HepG2 (cell line): ENCODE measurements around the gene NRG2. TPM values are rescaled to one million over a fixed set of nuclear protein-coding genes. Genes with fewer than 3 reads are reported as not detected.

Experiments used
- ATAC-seq: fragments of 200-7000 bp; cut with Tn5 transposase; 3 replicates; pipeline ENCODE4 v1.9.1; 2020; ENCODE audit warnings: mild to moderate bottlenecking, moderate library complexity
- BruUV-seq: library from RNA; stranded (reverse); fragments of 400-500 nt; replicated peaks from 2 replicates; lab custom pipeline; 2021; lab: Mats Ljungman, UMichigan
- CTCF ChIA-PET: fragments of 300-600 bp; formaldehyde crosslinking; extraction: SDS; loops from one replicate; lab custom pipeline; 2021; ENCODE audit warnings: low total read pairs, inconsistent platforms, low intra/inter-chr PET ratio; lab: Yijun Ruan, JAX
- POLR2A ChIA-PET: fragments of 350-600 bp; sonication (Branson Sonifier 250); formaldehyde crosslinking; loops from one replicate; lab custom pipeline; 2020; ENCODE audit warnings: antibody characterized with exemption, inconsistent platforms; lab: Yijun Ruan, JAX
- DNase-seq: peaks from one replicate; pipeline ENCODE4 v3.0.0-alpha.2; 2015; ENCODE audit warnings: low spot score
- FAIRE-seq: peaks from 3 replicates; lab custom pipeline; 2011; peaks lifted over from hg19 to GRCh38; lab: Jason Lieb, UNC
- H2AFZ ChIP-seq: one replicate; pipeline ENCODE4 v1.6.1; 2011; ENCODE audit warnings: low read length, inconsistent platforms
- H3K27ac ChIP-seq: fragments of 300-600 bp; 3 replicates; pipeline ENCODE4 v1.8.0; 2011; ENCODE audit warnings: mixed run types, mild to moderate bottlenecking, mixed read lengths, low read length, inconsistent platforms; ENCODE audit not compliant: insufficient read depth; ENCODE audit errors: extremely low read length
- H3K27me3 ChIP-seq, 2 experiments: fragments of 200-600 bp in 1 of 2; 2 replicates in 1 of 2; 3 replicates in 1 of 2; pipeline versions ENCODE4 v1.6.0 to v1.8.0; 2011; ENCODE audit warnings: low read length in 2 of 2, mild to moderate bottlenecking in 2 of 2, moderate library complexity in 2 of 2, inconsistent platforms in 1 of 2; ENCODE audit not compliant: insufficient read depth in 2 of 2, control insufficient read depth in 1 of 2
- H3K36me3 ChIP-seq, 2 experiments: fragments of 200-600 bp in 1 of 2; replicated peaks in 1 of 2; 2 replicates in 1 of 2; 3 replicates in 1 of 2; pipeline versions ENCODE4 v1.5.1 to v1.8.0; 2011; ENCODE audit warnings: low read length in 2 of 2, inconsistent platforms in 1 of 2; ENCODE audit not compliant: insufficient read depth in 2 of 2, control insufficient read depth in 1 of 2
- H3K4me1 ChIP-seq: 2 replicates; pipeline ENCODE4 v1.5.1; 2012; ENCODE audit warnings: low read length, inconsistent platforms; ENCODE audit not compliant: insufficient read depth
- H3K4me2 ChIP-seq: 2 replicates; pipeline ENCODE4 v1.6.0; 2011; ENCODE audit warnings: low read depth, low read length, inconsistent platforms
- H3K4me3 ChIP-seq, 3 experiments: fragments of 200-600 bp in 1 of 3; sonication (generic), shearing (Covaris generic) in 1 of 3; replicated peaks in 1 of 3; 2 replicates each; pipeline ENCODE4 v1.5.1; 2011 to 2016; ENCODE audit warnings: low read length in 3 of 3, inconsistent platforms in 2 of 3, low read depth in 2 of 3, mild to moderate bottlenecking in 2 of 3, control low read depth in 1 of 3, mixed read lengths in 1 of 3; ENCODE audit not compliant: insufficient read depth in 1 of 3
- H3K79me2 ChIP-seq: one replicate; pipeline ENCODE4 v1.6.1; 2011; ENCODE audit warnings: low read length, inconsistent platforms; ENCODE audit not compliant: insufficient read depth
- H3K9ac ChIP-seq: 2 replicates; pipeline ENCODE4 v1.6.0; 2011; ENCODE audit warnings: mild to moderate bottlenecking, low read depth, low read length, inconsistent platforms; ENCODE audit not compliant: insufficient read depth
- H3K9me3 ChIP-seq: 2 replicates; pipeline ENCODE4 v1.5.1; 2012; ENCODE audit warnings: mild to moderate bottlenecking, low read length
- H4K20me1 ChIP-seq: 2 replicates; pipeline ENCODE4 v1.6.0; 2011; ENCODE audit warnings: inconsistent platforms, mild to moderate bottlenecking, low read length, moderate library complexity; ENCODE audit not compliant: insufficient read depth
- E2F5 ChIP-seq: sonication (generic); formaldehyde crosslinking; conservative IDR thresholded peaks from 2 replicates; pipeline ENCODE4 v1.4.0; 2020; ENCODE audit warnings: missing genetic modification reagents
- ERF ChIP-seq: IDR thresholded peaks from 2 replicates; pipeline ENCODE4 v1.6.1; 2018; ENCODE audit warnings: missing biosample characterization, missing genetic modification reagents
- GLMP ChIP-seq: sonication (generic); formaldehyde crosslinking; IDR thresholded peaks from 2 replicates; pipeline ENCODE4 v1.9.0; 2021; ENCODE audit warnings: missing genetic modification reagents, mild to moderate bottlenecking, borderline replicate concordance
- HOXD1 ChIP-seq: sonication (generic); formaldehyde crosslinking; IDR thresholded peaks from 2 replicates; pipeline ENCODE4 v1.5.0; 2020; ENCODE audit warnings: missing genetic modification reagents
- MAFG ChIP-seq: sonication (generic); formaldehyde crosslinking; IDR thresholded peaks from 2 replicates; pipeline ENCODE4 v1.5.1; 2020; ENCODE audit warnings: mild to moderate bottlenecking, missing genetic modification reagents
- MXD4 ChIP-seq: IDR thresholded peaks from 2 replicates; pipeline ENCODE4 v1.6.1; 2016; ENCODE audit warnings: mild to moderate bottlenecking, missing biosample characterization, missing genetic modification reagents
- MYC ChIP-seq: sonication (generic); formaldehyde crosslinking; IDR thresholded peaks from 2 replicates; pipeline ENCODE4 v1.9.0; 2021; ENCODE audit warnings: missing genetic modification reagents, borderline replicate concordance
- REST ChIP-seq, 2 experiments: IDR thresholded peaks; 2 replicates each; pipeline ENCODE4 v1.6.1; 2011 to 2012; ENCODE audit warnings: low read length in 2 of 2, borderline replicate concordance in 1 of 2, low read depth in 1 of 2, mild to moderate bottlenecking in 1 of 2, moderate library complexity in 1 of 2
- RORA ChIP-seq: sonication (generic); formaldehyde crosslinking; IDR thresholded peaks from 2 replicates; pipeline ENCODE4 v1.5.0; 2020; ENCODE audit warnings: mild to moderate bottlenecking, missing genetic modification reagents, moderate library complexity
- WIZ ChIP-seq: sonication (generic); formaldehyde crosslinking; IDR thresholded peaks from 2 replicates; pipeline ENCODE4 v1.5.1; 2020; ENCODE audit warnings: mild to moderate bottlenecking, missing genetic modification reagents
- XBP1 ChIP-seq: sonication (generic); formaldehyde crosslinking; IDR thresholded peaks from 2 replicates; pipeline ENCODE4 v1.5.0; 2020; ENCODE audit warnings: missing genetic modification reagents
- ZFY ChIP-seq: sonication (generic); formaldehyde crosslinking; IDR thresholded peaks from 2 replicates; pipeline ENCODE4 v1.4.0; 2020; ENCODE audit warnings: missing genetic modification reagents
- ZNF20 ChIP-seq: sonication (generic); formaldehyde crosslinking; IDR thresholded peaks from 2 replicates; pipeline ENCODE4 v1.4.0; 2020; ENCODE audit warnings: mild to moderate bottlenecking, moderate library complexity, missing genetic modification reagents
- ZNF205 ChIP-seq: IDR thresholded peaks from 2 replicates; pipeline ENCODE4 v1.6.1; 2018; ENCODE audit warnings: missing biosample characterization, missing genetic modification reagents
- ZNF276 ChIP-seq: sonication (generic); formaldehyde crosslinking; IDR thresholded peaks from 2 replicates; pipeline ENCODE4 v1.4.0; 2020; ENCODE audit warnings: mild to moderate bottlenecking, low read depth, missing genetic modification reagents
- ZSCAN9 ChIP-seq: IDR thresholded peaks from 2 replicates; pipeline ENCODE4 v1.6.1; 2016; ENCODE audit warnings: borderline replicate concordance
- WGBS: methylation state at CpG from one replicate; pipeline ENCODE4 v1.1.6; 2017; ENCODE audit warnings: low lambda C conversion rate; 5-methylcytosine and 5-hydroxymethylcytosine counted together
- in situ Hi-C: cut with HindIII; loops from 2 replicates; pipeline ENCODE4 v1.10.0; 2017; ENCODE audit warnings: low pct_unique_long_range_greater_than_20kb; ENCODE audit not compliant: extremely low pct_ligation_motif_present
- intact Hi-C: fragments of 100-400 bp; cut with micrococcal nuclease; formaldehyde crosslinking; loops from one replicate; pipeline ENCODE4 v1.10.0; 2022; ENCODE audit not compliant: unreplicated experiment
- polyA plus RNA-seq, 8 experiments: library from polyadenylated mRNA; depleted of rRNA in 3 of 8; stranded (reverse) in 7 of 8; unstranded in 1 of 8; fragments of >200 nt; fragmentation: Illumina TruSeq in 4 of 8; extraction: Trizol in 4 of 8; gene quantifications; 2 replicates each; pipeline versions ENCODE4 v1.2.1 to v1.2.3, GENCODE V29; 2011 to 2016; ENCODE audit warnings: low read depth in 4 of 8, missing spikeins in 1 of 8, mixed read lengths in 1 of 8; ENCODE audit not compliant: insufficient read depth in 1 of 8
- total RNA-seq, 5 experiments: library from RNA; depleted of rRNA; stranded (reverse); fragments of >200 nt; fragmentation: Illumina TruSeq; extraction: Trizol; gene quantifications; 2 replicates each; pipeline ENCODE4 v1.2.3, GENCODE V29; 2016; ENCODE audit warnings: low read depth in 1 of 5

NRG2 gene
- total and polyA plus RNA-seq, 2 of the 13 experiments (the other 11 are each of a cell fraction or from before 2014, with no cell fraction given), result not detected

- TF ChIP-seq REST (IDR thresholded peaks at IDR 0.05; ENCODE audit: borderline replicate concordance in 1 of 2, low read depth in 1 of 2, low read length in 2 of 2) (no peak), ZFY (CRISPR knock-in tag) (no peak), ZNF205 (CRISPR knock-in tag) (no peak), GLMP (no peak), MXD4 (no peak), ZSCAN9 (CRISPR knock-in tag) (no peak), MYC (CRISPR knock-in tag) (no peak), E2F5 (CRISPR knock-in tag) (no peak), HOXD1 (CRISPR knock-in tag) (no peak), MAFG (no peak), ZNF276 (CRISPR knock-in tag) (no peak), RORA (no peak), XBP1 (CRISPR knock-in tag) (no peak), ZNF20 (CRISPR knock-in tag) (no peak), ERF (no peak), WIZ (CRISPR knock-in tag) (no peak)
- CTCF ChIA-PET, result no interaction called here
- POLR2A ChIA-PET, result no interaction called here
- in situ Hi-C loops, result no loop called here
- Histone ChIP-seq H3K4me1 (no peaks in the 10 kb centered on the region), H4K20me1 (no peaks in the 10 kb centered on the region), H3K36me3 (no peaks in the 10 kb centered on the region), H2AFZ (no peak overlapping the region), H3K4me2 (no peak overlapping the region), H3K79me2 (no peaks in the 10 kb centered on the region), H3K9ac (no peak overlapping the region), H3K27ac (no peak overlapping the region), H3K4me3 (no peak overlapping the region), H3K27me3 (peaks cover 4 to 75% of the 10 kb centered on the region in 2 experiments; a peak in 3 of 5 replicates), H3K9me3 (no peaks in the 10 kb centered on the region)
- intact Hi-C loops, result no loop called here
- no peak for FAIRE-seq
- no peak for DNase-seq
- BruUV-seq, result no TSS peak
- 15% methylated on average over 8 of the region's 19 CpGs for WGBS
- no peak for ATAC-seq
These were observed 191.5 kb downstream of the NRG2 start for GRCh38 chr5:139851558-139851957.
